Aorta (tissue), 5 donors: ENCODE measurements around the gene ZC3H11A. TPM values are rescaled to one million over a fixed set of nuclear protein-coding genes. Genes with fewer than 3 reads are reported as not detected.

ENCODE experiments used
- ATAC-seq: fragments of 200-7000 bp; cut with Tn5 transposase; one replicate; pipeline ENCODE4 v1.9.1; 2022; ENCODE audit warnings: moderate library complexity; ENCODE audit not compliant: low FRiP score
- DNase-seq, 2 donors: peaks; one replicate each; pipeline ENCODE4 v3.0.0-alpha.2; 2020
- H3K27ac ChIP-seq, 2 donors: one replicate each; pipeline ENCODE4 v1.5.1; 2013; ENCODE audit warnings: low read length in 2 of 2, mild to moderate bottlenecking in 2 of 2, moderate library complexity in 2 of 2, control low read depth in 1 of 2, inconsistent platforms in 1 of 2, low read depth in 1 of 2
- H3K27me3 ChIP-seq, 2 donors: one replicate each; pipeline ENCODE4 v1.6.1; 2013; ENCODE audit warnings: control low read depth in 1 of 2, low read length in 1 of 2, mild to moderate bottlenecking in 1 of 2, moderate library complexity in 1 of 2; ENCODE audit not compliant: insufficient read depth in 2 of 2, control insufficient read depth in 1 of 2
- H3K36me3 ChIP-seq, 2 donors: one replicate each; pipeline ENCODE4 v1.6.1; 2013; ENCODE audit warnings: control low read depth in 1 of 2, low read length in 1 of 2, mild to moderate bottlenecking in 1 of 2; ENCODE audit not compliant: insufficient read depth in 2 of 2, control insufficient read depth in 1 of 2
- H3K4me1 ChIP-seq, 2 donors: one replicate each; pipeline ENCODE4 v1.6.1; 2013; ENCODE audit warnings: low read length in 2 of 2, control low read depth in 1 of 2, mild to moderate bottlenecking in 1 of 2, moderate library complexity in 1 of 2; ENCODE audit not compliant: insufficient read depth in 2 of 2, control insufficient read depth in 1 of 2
- H3K4me3 ChIP-seq, 2 donors: one replicate each; pipeline ENCODE4 v1.5.1; 2013; ENCODE audit warnings: low read length in 2 of 2, control low read depth in 1 of 2, mild to moderate bottlenecking in 1 of 2
- H3K9me3 ChIP-seq: one replicate; pipeline ENCODE4 v1.6.1; 2013; ENCODE audit warnings: mild to moderate bottlenecking, low read length; ENCODE audit not compliant: control insufficient read depth
- WGBS, 2 donors: extraction: QIAGEN DNeasy Blood & Tissue Kit; methylation state at CpG; one replicate each; pipeline ENCODE4 v1.1.7; 2013; 5-methylcytosine and 5-hydroxymethylcytosine counted together
- intact Hi-C, 2 donors: fragments of 100-400 bp; cut with DNase I; formaldehyde crosslinking; loops; one replicate each; pipeline versions ENCODE4 v1.14.2 to v1.15.0; 2022
- polyA plus RNA-seq, 2 donors: library from polyadenylated mRNA; stranded (reverse); fragments of 200-250 nt; gene quantifications; one replicate each; pipeline ENCODE4 v1.2.3, GENCODE V29; 2013
- total RNA-seq, 2 donors: library from RNA; stranded (reverse); fragmentation: NEBNext Ultra II Directional; extraction: Animal tissue kit (Norgen Biotek cat#: 25700); gene quantifications; one replicate each; pipeline ENCODE4 v1.2.1, GENCODE V29; 2021
- donor health status: healthy with polysubstance abuse.
- donor health status: Bipolar disorder and iron deficiency.
- donor health status: DM: no; HTN: no; CAD: no.
- donor health status: DM: no; HTN: no; CAD: no.
- donor health status: DM: yes; HTN: yes; CAD: no.

ZC3H11A gene
- total and polyA plus RNA-seq, 4 donors: 31.2 to 86.4 (median 69.1) TPM

DNA sequence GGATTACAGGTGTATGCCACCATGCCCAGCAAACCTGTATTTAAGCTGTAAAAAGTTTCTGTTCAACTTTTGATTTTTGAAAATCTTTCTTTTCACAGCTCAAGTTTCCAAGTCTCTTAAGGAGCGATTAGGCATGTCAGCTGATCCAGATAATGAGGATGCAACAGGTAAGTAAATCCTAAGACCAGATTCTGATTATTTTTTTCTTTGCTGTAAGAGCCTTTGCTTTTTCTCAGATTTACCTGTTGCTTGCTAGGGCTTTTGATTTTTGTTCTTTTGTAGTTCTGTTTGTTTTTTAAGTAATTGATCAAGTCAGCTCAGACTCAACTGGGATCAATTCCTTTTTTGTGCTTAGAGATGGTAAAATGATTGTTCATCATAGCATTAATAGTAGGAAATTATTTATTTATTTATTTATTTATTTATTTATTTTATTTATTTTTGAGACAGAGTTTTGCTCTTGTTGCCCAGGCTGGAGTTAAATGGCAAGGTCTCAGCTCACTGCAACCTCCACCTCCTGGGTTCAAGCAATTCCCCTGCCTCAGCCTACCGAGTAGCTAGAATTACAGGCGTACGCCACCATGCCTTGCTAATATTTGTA lies 44.9 kb downstream of the ZC3H11A start:
- H3K36me3 ChIP-seq: peaks cover 0 to 5% of the 10 kb centered on the region in 2 donors
- H3K4me1 ChIP-seq: peaks cover 2% of the 10 kb centered on the region in 2 donors
- no peak for ATAC-seq
- WGBS, 2 donors: 97 to 99% methylated on average over 4 of the region's 4 CpGs
- H3K27me3 ChIP-seq: no peaks in the 10 kb centered on the region
- H3K27ac ChIP-seq: no peak overlapping the region
- H3K4me3 ChIP-seq: no peak overlapping the region
- intact Hi-C loops: no loop called here
- no peaks in the 10 kb centered on the region for H3K9me3 ChIP-seq
- DNase-seq: no peak

GRCh38 chr1:203842559-203842876 lies 47.1 kb downstream of the ZC3H11A start:
- no peaks in the 10 kb centered on the region for H3K9me3 ChIP-seq
- DNase-seq (no peak), ATAC-seq (no peak)
- peaks cover 2% of the 10 kb centered on the region in 2 donors for H3K4me1 ChIP-seq
- 55 to 66% methylated on average over 2 of the region's 2 CpGs for WGBS, 2 donors
- H3K4me3 ChIP-seq: no peak overlapping the region
- H3K36me3 ChIP-seq: peaks cover 2 to 7% of the 10 kb centered on the region in 2 donors
- H3K27ac ChIP-seq: no peak overlapping the region
- intact Hi-C loops: no loop called here
- H3K27me3 ChIP-seq: no peaks in the 10 kb centered on the region

DNA sequence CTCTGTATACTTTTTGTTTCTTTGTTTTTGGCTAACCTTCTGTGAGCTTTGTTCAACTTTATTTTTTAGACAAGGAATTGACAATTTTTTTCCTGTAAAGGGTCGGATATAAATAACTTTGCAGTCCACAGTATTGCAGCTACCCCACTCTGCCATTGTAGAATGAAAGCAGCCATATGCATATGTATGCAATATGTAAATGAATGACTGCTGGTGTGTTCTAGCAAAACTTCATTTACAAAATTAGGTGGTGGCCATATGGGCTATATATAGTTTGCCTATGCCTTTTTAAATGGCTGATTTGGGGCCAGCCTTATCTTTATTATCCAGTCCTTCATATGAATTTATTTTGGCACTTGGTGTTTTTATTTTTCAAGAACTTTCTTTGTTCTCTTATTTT lies 48.0 kb downstream of the ZC3H11A start:
- Histone ChIP-seq H3K4me1 (peaks cover 2% of the 10 kb centered on the region in 2 donors), H3K4me3 (no peak overlapping the region), H3K9me3 (no peaks in the 10 kb centered on the region), H3K27me3 (no peaks in the 10 kb centered on the region), H3K27ac (no peak overlapping the region), H3K36me3 (peaks cover 4 to 5% of the 10 kb centered on the region in 2 donors)
- DNase-seq (no peak), ATAC-seq (no peak)
- WGBS, 2 donors: 29 to 33% methylated on average over 1 of the region's 1 CpG
- intact Hi-C loops: no loop called here

Other genes starting within 250 kb of the ZC3H11A start
- 100 to 1,000 TPM; 154 to 169 TPM for gene ATP2B4, start 168.8 kb upstream of the ZC3H11A start, total RNA-seq
- gene ATP2B4, start 168.8 kb upstream of the ZC3H11A start, polyA plus RNA-seq: 10 to 100 TPM; 15.2 to 67.8 TPM
- gene LAX1, start 30.4 kb upstream of the ZC3H11A start, total RNA-seq: 1 to 10 TPM in 1 of 2 donors, under 1 TPM in 1; 0.84 to 2.2 TPM
- 1 to 10 TPM in 1 of 2 donors, not detected in 1; 1.1 TPM for gene LAX1, start 30.4 kb upstream of the ZC3H11A start, polyA plus RNA-seq
- gene ZBED6, start within 50 bp of the ZC3H11A start, total RNA-seq: 10 to 100 TPM; 55.1 to 58.7 TPM
- 1 to 10 TPM in 1 of 2 donors, under 1 TPM in 1; 0.63 to 2.7 TPM for gene ZBED6, start within 50 bp of the ZC3H11A start, polyA plus RNA-seq
- gene SNRPE, start 66.0 kb downstream of the ZC3H11A start, total RNA-seq: 10 to 100 TPM; 53.7 to 55.0 TPM
- gene SNRPE, start 66.0 kb downstream of the ZC3H11A start, polyA plus RNA-seq: 100 to 1,000 TPM in 1 of 2 donors, 10 to 100 TPM in 1; 69.3 to 172 TPM